GM18505 (cell line): ENCODE measurements around the gene WBP1.
"Not testable (repeated sequence)": the region's sequence is repeated elsewhere in the genome, so short reads cannot be mapped to it uniquely, and the experiment has no call there.

Experiments used
- ATAC-seq: cut with Tn5 transposase; IDR thresholded peaks from one replicate; pipeline ENCODE4 v1.9.1; 2021; ENCODE audit not compliant: unreplicated experiment
- POLR2A ChIP-seq: IDR thresholded peaks from 4 replicates; pipeline ENCODE4 v1.6.1; 2011; ENCODE audit warnings: borderline replicate concordance; ENCODE audit not compliant: insufficient read depth, insufficient read length; ENCODE audit errors: extremely low read depth

WBP1 gene

GRCh38 chr2:74438248-74438647 is 20.0 kb upstream of the WBP1 start:
- no peak for TF ChIP-seq POLR2A
- no peak for ATAC-seq

DNA sequence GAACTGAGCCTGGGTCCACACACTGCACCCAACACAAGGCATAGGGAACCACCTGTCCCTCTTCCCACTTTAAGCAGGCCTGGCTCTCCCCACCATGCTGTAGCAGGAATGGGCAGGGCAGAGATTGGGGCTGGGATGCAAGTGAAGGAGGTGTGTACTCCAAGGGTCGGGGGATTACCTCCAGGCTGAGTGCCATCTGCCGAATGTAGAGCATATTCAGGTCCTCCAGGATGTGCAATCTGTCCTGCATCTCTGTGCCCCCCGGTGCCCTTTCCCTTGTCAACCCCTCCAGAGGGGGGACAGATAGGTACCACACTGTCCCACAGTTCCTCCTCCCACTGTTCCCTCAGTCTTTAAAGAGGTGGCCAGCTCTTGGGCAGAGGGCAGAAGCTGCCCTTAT is 18.9 kb upstream of the WBP1 start:
- ATAC-seq, result no peak

GRCh38 chr2:74439803-74440377 is 18.3 kb upstream of the WBP1 start:
- no peak for TF ChIP-seq POLR2A
- ATAC-seq, result no peak

More for the DNA sequence above, 18.9 kb upstream of the WBP1 start:
- TF ChIP-seq POLR2A, result no peak

- peak; percentile 90 for ATAC-seq
- peak; percentile 52 for TF ChIP-seq POLR2A
Measured at GRCh38 chr2:74440378-74441169, 17.7 kb upstream of the WBP1 start.

DNA sequence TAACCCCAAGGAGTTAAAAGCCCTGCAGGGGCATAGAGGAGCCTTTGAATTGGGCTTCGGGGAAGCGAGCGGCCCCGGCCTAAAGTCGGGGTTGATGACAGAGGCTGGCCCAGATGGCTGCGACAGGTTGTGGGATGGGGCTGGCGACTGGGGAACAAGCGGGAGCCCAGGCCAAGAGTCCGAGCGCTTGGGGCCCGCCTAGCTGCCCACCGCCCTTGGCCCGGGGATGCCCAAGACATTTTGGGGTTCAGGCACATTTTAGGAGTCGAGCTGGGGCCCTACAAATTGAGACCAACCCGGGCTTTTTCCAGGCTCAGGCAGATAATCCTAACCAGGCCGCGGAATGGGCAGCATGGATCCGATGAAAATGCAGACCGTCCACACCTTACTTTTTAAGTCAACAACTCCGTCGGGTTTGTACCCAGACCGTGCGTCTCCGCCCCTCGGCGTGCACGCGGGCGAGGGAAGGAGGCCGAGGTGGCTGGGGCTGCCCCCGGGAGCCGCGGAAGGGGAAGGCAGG is 17.0 kb upstream of the WBP1 start:
- no peak for TF ChIP-seq POLR2A
- ATAC-seq, result no peak

GRCh38 chr2:74441690-74442482 is 16.4 kb upstream of the WBP1 start, which contains the start of gene RTKN:
RTKN (minus strand) TSS chr2:74441937; CDS start chr2:74441816, 121 bp downstream.
- no peak for ATAC-seq

GRCh38 chr2:74442483-74443297 is 15.5 kb upstream of the WBP1 start:
- not testable (repeated sequence) for ATAC-seq

More at GRCh38 chr2:74441690-74442482, 16.4 kb upstream of the WBP1 start, which contains the start of gene RTKN:
- TF ChIP-seq POLR2A, result no peak

GRCh38 chr2:74444498-74445318 is 13.5 kb upstream of the WBP1 start:
- ATAC-seq, result no peak
- no peak for TF ChIP-seq POLR2A

GRCh38 chr2:74447230-74447999 is 10.8 kb upstream of the WBP1 start:
- no peak for TF ChIP-seq POLR2A
- no peak for ATAC-seq

DNA sequence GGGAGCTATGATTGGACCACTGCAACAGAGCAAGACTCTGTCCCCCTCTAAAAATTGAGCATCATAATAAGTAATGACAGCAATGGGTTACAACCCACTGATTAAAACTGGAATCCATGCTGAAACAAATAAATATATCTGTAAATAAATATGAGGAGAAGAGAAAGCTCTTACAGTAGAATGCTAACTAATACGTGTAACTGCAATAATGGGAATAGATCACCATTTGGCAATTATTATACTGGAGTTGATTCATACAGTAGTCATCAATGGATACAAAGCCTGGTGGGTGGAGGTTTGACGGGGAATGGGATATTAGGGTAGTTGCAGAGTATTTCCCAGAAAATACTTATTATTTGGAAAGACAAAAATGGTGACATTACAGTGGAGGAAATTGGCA is 9.5 kb upstream of the WBP1 start:
- no peak for ATAC-seq
- no peak for TF ChIP-seq POLR2A

- ATAC-seq, result no peak
- no peak for TF ChIP-seq POLR2A
Measured at GRCh38 chr2:74450570-74451190, 7.6 kb upstream of the WBP1 start.
